Stimulated activated CD8-positive, alpha-beta memory T cell treated with anti-CD3 and anti-CD28 coated beads, Interleukin-4, amount 100 ng/mL, for 1 hour (primary cell): ENCODE data around the gene VWF.
A peak's percentile ranks its signal among the peaks of the same experiment; 100 is the strongest.

Experiments used
- DNase-seq, 2 donors: peaks; one replicate each; pipeline ENCODE4 v3.0.0-alpha.2; 2020; ENCODE audit warnings: low read depth in 2 of 2, low spot score in 1 of 2

Gene VWF

GRCh38 chr12:5988659-5989116 is 135.8 kb downstream of the VWF start:
- peak; percentile 31 to 50 for DNase-seq

DNA sequence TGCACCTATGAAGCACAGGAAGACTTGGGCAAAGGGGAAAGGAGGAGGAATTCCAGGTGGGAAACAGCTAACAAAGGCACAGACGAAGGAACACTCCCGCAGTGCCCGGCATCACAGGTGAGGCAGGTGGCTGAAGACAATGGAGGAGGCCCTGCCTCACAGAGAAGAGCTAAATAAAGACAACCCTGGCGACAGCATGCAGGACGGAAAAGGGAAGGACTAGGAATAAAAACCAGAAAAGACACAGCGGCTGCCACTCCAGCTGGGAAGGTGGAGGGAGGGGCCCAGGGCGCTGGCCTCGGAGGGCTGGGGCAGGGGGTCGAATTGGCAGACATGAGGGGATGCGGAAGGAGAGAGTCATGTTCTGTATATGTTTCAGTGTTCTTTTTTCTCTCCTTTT is 136.4 kb downstream of the VWF start:
- no peak for DNase-seq

DNA sequence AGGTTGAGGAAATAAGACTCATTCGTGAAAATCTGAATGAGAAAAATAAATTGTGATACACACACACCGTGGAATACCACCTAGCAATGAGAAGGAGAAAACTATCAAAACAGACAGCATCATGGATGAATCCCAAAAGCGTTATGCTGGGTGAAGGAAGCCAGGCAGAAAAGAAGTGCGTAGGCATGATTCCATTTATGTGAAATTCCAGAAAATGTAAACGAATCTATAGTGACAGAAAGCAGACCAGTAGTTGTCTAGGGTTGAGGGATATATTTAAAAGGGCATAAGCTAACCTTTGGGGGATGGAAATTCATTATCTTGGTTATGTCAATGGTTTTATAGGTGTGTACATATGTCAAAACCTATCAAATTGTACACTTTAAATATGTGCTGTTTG is 136.9 kb downstream of the VWF start:
- DNase-seq = no peak

DNA sequence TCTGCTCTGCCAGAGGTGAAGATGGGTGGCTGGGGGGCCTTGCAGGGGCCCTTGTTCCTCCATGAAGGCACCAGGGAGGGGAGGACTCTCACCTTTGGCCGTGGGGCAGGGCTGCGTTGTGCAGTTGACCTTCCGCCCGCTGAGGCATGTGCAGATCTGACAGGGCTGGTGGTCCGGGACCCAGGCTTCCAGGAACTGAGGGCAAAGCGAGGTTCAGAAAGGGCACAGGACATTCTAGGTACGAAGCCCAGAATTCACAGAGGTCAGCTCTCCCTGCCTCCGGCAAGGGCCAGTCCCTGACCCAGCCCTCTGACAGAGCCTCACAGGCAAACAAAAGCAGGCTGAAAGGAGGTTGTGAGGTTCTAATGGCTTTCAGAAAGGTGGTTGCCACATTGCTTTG is 139.0 kb downstream of the VWF start:
- no peak for DNase-seq

GRCh38 chr12:5984873-5985272 is 139.6 kb downstream of the VWF start:
- DNase-seq = no peak

DNA sequence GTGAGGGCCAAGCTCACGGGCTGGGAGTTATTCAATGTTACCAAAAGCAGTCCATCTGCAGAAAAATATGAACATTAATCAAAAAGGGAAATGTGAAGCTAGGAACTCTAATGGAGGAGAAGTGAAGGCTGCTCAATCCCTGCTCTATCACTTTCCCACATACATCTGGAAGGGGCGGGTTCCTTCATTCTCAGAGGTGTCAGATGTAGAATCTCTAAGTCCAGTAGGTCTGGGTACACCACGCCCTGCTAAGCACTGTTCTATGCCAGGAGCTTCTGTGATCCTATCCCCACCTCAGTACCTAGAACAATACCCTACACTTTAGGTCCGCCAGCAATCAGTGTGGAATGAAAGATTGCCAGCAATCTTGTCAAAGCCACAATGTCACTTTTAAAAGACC is 142.4 kb downstream of the VWF start:
- no peak for DNase-seq

GRCh38 chr12:5977556-5977955 is 146.9 kb downstream of the VWF start:
- DNase-seq = no peak

DNA sequence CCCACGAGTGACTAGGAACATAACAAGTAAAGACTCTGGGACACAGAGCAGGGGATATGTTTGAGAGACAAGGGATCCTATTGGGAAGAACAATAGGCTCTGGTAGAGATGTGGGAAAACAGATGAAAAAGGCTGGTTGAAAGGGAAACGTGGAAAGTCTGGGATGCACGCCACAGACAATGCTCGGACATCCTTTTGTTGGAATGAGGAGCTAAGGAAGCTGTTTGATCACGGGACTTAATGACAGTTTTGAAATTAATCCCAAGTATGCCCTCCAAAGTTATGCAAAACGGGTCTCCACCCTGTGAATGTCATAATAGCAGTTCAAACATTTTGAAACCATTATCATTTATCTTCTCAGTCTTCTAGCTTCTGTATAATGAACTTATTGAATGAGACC is 147.8 kb downstream of the VWF start:
- DNase-seq = no peak

DNA sequence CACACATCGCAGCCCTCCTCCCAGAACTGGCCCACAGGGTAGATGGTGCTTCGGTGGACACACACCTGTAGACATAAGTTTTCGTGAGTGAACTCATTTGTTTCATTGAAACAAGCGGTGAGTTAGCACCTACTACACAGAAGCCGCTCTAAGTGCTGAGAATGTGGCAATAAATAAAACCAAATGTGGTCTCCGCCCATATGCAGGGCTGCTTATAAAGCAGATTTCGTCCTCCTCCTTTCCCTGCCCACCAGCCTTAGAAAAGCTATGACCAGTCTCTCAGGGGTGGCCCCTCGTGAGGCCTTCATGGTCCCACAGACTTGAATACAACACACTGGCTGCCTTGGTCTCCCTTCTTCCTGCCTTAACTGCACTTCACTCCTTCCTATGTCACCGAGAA is 148.3 kb downstream of the VWF start:
- DNase-seq = no peak

- no peak for DNase-seq
These were observed 150.9 kb downstream of the VWF start for GRCh38 chr12:5973461-5974115.

GRCh38 chr12:5972387-5972786 is 152.1 kb downstream of the VWF start:
- DNase-seq = no peak

- DNase-seq = no peak
These were observed 153.1 kb downstream of the VWF start for GRCh38 chr12:5971194-5971850.

- no peak for DNase-seq
These were observed 154.3 kb downstream of the VWF start for GRCh38 chr12:5969974-5970690.

GRCh38 chr12:5969156-5969973 is 155.1 kb downstream of the VWF start:
- DNase-seq = no peak

DNA sequence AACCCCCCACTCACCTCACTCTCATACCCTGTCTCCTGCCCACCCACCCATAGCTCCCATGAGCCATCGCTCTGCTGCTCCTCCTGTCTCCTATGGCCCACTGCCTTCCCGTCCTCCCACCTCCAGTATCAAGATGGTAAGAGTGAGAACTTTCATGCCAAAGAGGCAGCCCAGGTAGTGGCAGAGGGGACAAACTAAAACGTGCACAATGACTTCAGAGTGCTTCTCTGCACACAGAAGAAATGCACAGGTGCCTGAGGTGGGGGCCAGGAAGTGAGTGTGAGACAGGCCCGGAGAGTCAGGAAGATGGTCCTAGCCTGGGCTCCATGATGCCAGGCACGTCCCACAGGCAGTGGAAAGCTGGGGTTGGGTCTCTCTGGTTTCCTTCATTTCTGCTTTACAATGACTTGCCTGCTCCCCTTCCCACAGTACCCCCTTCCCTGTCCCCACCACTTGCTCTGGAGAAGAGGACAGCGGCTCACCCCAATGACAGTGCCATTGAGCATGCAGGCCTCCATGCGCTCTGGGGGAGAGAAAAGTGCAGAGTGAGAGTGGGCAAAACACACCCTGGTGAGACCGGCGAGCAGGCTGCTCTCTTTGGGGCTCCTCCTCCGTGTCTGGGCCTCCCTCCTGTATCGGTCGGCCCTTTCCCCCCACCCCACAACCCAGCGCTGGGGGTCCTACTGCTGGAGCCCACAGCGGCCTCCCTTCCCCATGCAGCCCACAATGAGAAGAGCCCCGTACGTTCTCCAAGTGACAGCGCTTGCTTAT is 156.6 kb downstream of the VWF start:
- DNase-seq = no peak

GRCh38 chr12:5966486-5967095 is 157.9 kb downstream of the VWF start:
- no peak for DNase-seq

- DNase-seq = peak; percentile 6 to 8
These were observed 158.5 kb downstream of the VWF start for GRCh38 chr12:5965950-5966383.

DNA sequence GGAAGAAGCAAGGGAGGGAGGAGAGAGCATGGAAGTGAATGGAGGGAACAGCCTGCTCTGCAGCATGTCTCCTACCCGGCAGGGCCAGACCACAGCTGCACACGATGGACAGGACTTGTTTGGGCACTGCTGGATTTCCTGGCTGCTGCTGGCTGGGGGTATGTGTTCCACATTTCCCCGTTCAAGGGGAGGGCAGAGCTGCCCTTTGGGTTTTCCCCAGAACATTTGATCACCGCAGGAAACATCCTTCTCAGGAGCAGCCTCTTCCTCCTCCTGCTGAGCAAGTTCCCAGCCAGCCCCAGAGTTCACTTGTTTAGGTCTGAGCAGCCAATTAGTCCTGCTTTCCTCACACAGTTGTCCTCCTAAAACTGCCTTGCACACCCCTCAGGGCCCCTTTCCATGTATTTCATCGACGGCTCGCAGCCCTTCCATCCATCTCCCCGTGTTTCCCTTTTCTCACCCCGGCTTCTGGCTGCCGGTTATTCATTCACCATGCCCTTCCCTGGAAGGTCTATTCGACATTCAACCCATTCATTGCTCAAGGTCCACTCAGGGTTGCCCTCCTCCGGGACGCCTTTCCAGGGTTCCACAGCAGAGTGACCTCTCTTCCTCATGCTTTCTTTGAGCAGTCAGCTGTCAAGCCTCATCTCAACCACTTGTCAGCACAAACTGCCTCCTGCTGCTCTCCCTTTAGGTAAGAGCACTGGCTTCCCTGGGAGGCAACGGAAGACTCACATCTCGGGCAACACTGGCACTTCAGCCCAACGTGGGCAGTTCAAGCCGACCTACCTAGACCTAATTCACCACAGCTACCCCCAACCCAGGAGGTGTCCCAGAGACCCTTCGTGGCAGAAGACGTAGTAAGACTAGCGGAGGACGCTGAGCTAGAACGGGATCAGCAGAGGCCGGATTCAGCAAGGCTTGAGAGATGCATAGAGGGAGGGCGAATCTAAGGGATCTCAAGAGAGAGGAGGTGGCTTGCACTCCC is 159.3 kb downstream of the VWF start:
- no peak for DNase-seq

DNA sequence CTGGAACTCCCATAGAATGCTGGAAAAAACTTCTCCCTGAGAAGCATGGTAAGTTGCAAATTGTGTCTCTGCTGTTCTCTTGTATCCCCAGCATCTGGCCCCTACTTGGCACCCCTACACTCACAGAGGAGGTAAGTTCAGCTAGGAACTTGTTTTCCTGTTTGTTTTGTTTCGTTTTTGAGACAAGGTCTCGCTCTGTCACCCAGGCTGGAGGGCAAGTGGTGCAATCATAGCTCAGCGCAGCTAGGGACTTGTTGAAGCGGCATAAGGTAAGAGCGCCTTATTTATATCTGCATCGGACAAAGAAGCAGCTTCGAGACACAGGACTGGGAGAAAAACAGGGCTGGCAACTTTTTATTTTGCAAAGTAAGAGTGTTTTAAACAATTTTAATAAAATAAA is 161.0 kb downstream of the VWF start:
- no peak for DNase-seq
